HepG2 (cell line): ENCODE measurements around the gene EXOC6B. TPM values are rescaled to one million over a fixed set of nuclear protein-coding genes. Genes with fewer than 3 reads are reported as not detected.

Source experiments
- CEBPB ChIP-seq: IDR thresholded peaks from 2 replicates; pipeline ENCODE4 v1.6.1; 2011; ENCODE audit warnings: low read depth, low read length, improper control_type of control experiment, borderline replicate concordance
- CREM ChIP-seq, 2 experiments: sonication (generic) in 1 of 2; formaldehyde crosslinking in 1 of 2; IDR thresholded peaks; 2 replicates each; pipeline versions ENCODE4 v1.4.0 to v1.6.1; 2016 to 2020; ENCODE audit warnings: antibody characterized with exemption in 1 of 2, mild to moderate bottlenecking in 1 of 2, missing genetic modification reagents in 1 of 2
- JUNB ChIP-seq: sonication (generic); formaldehyde crosslinking; IDR thresholded peaks from 2 replicates; pipeline ENCODE4 v1.8.0; 2022; ENCODE audit warnings: missing genetic modification reagents, mild to moderate bottlenecking, borderline replicate concordance
- KLF12 ChIP-seq: sonication (generic); formaldehyde crosslinking; IDR thresholded peaks from 2 replicates; pipeline ENCODE4 v1.4.0; 2020; ENCODE audit warnings: missing genetic modification reagents, borderline replicate concordance
- MBD4 ChIP-seq: IDR thresholded peaks from 2 replicates; pipeline ENCODE4 v1.6.1; 2012; ENCODE audit warnings: low read length, inconsistent platforms, borderline replicate concordance
- NFIB ChIP-seq: sonication (generic); formaldehyde crosslinking; IDR thresholded peaks from 2 replicates; pipeline ENCODE4 v1.9.0; 2021; ENCODE audit warnings: missing genetic modification reagents, mild to moderate bottlenecking, borderline replicate concordance
- PITX1 ChIP-seq: sonication (generic); formaldehyde crosslinking; IDR thresholded peaks from 2 replicates; pipeline ENCODE4 v1.5.1; 2020; ENCODE audit warnings: mild to moderate bottlenecking, missing genetic modification reagents
- PPARG ChIP-seq: conservative IDR thresholded peaks from 2 replicates; pipeline ENCODE4 v1.6.1; 2016; ENCODE audit warnings: missing biosample characterization, missing genetic modification reagents
- SIX4 ChIP-seq: sonication (generic); formaldehyde crosslinking; IDR thresholded peaks from 2 replicates; pipeline ENCODE4 v1.4.0; 2020; ENCODE audit warnings: missing genetic modification reagents
- ZBTB1 ChIP-seq: sonication (generic); formaldehyde crosslinking; IDR thresholded peaks from 2 replicates; pipeline ENCODE4 v1.4.0; 2020; ENCODE audit warnings: missing genetic modification reagents, borderline replicate concordance
- ZC3H4 ChIP-seq: sonication (generic); formaldehyde crosslinking; IDR thresholded peaks from 2 replicates; pipeline ENCODE4 v1.4.0; 2020; ENCODE audit warnings: missing genetic modification reagents, borderline replicate concordance
- ZNF12 ChIP-seq: sonication (generic); formaldehyde crosslinking; IDR thresholded peaks from 2 replicates; pipeline ENCODE4 v1.5.0; 2020; ENCODE audit warnings: missing genetic modification reagents
- ZNF230 ChIP-seq: sonication (generic); formaldehyde crosslinking; IDR thresholded peaks from 2 replicates; pipeline ENCODE4 v1.4.0; 2020; ENCODE audit warnings: mild to moderate bottlenecking, missing genetic modification reagents
- ZNF33B ChIP-seq: sonication (generic); formaldehyde crosslinking; IDR thresholded peaks from 2 replicates; pipeline ENCODE4 v1.5.1; 2020; ENCODE audit warnings: mild to moderate bottlenecking, missing genetic modification reagents
- ZNF446 ChIP-seq: sonication (generic); formaldehyde crosslinking; IDR thresholded peaks from 2 replicates; pipeline ENCODE4 v1.5.0; 2020; ENCODE audit warnings: mild to moderate bottlenecking, missing genetic modification reagents
- ZNF484 ChIP-seq: sonication (generic); formaldehyde crosslinking; IDR thresholded peaks from 2 replicates; pipeline ENCODE4 v1.5.1; 2020; ENCODE audit warnings: mild to moderate bottlenecking, low read depth, missing genetic modification reagents, borderline replicate concordance
- ZNF558 ChIP-seq: sonication (generic); formaldehyde crosslinking; IDR thresholded peaks from 2 replicates; pipeline ENCODE4 v1.9.0; 2022; ENCODE audit warnings: mild to moderate bottlenecking, missing genetic modification reagents, borderline replicate concordance
- ZSCAN9 ChIP-seq: IDR thresholded peaks from 2 replicates; pipeline ENCODE4 v1.6.1; 2016; ENCODE audit warnings: borderline replicate concordance
- polyA plus RNA-seq, 8 experiments: library from polyadenylated mRNA; depleted of rRNA in 3 of 8; stranded (reverse) in 7 of 8; unstranded in 1 of 8; fragments of >200 nt; fragmentation: Illumina TruSeq in 4 of 8; extraction: Trizol in 4 of 8; gene quantifications; 2 replicates each; pipeline versions ENCODE4 v1.2.1 to v1.2.3, GENCODE V29; 2011 to 2016; ENCODE audit warnings: low read depth in 4 of 8, missing spikeins in 1 of 8, mixed read lengths in 1 of 8; ENCODE audit not compliant: insufficient read depth in 1 of 8
- total RNA-seq, 5 experiments: library from RNA; depleted of rRNA; stranded (reverse); fragments of >200 nt; fragmentation: Illumina TruSeq; extraction: Trizol; gene quantifications; 2 replicates each; pipeline ENCODE4 v1.2.3, GENCODE V29; 2016; ENCODE audit warnings: low read depth in 1 of 5
- TF ChIP-seq, protein P1 (sequence below): sonication (generic); formaldehyde crosslinking; IDR thresholded peaks from 2 replicates; pipeline ENCODE4 v1.5.1; 2020; ENCODE audit warnings: mild to moderate bottlenecking, missing genetic modification reagents, moderate library complexity
- TF ChIP-seq, protein P2 (sequence below): sonication (generic); formaldehyde crosslinking; IDR thresholded peaks from 2 replicates; pipeline ENCODE4 v1.4.0; 2020; ENCODE audit warnings: missing genetic modification reagents, borderline replicate concordance
- TF ChIP-seq, protein P3 (sequence below): sonication (generic); formaldehyde crosslinking; IDR thresholded peaks from 2 replicates; pipeline ENCODE4 v1.5.1; 2020; ENCODE audit warnings: mild to moderate bottlenecking, moderate library complexity, missing genetic modification reagents
- TF ChIP-seq, protein P4 (sequence below): sonication (generic); formaldehyde crosslinking; IDR thresholded peaks from 2 replicates; pipeline ENCODE4 v1.5.0; 2020; ENCODE audit warnings: mild to moderate bottlenecking, missing genetic modification reagents

The EXOC6B gene
- total and polyA plus RNA-seq, 2 of the 13 experiments (the other 11 are each of a cell fraction or from before 2014, with no cell fraction given), result 9.1 to 15.9 TPM

DNA sequence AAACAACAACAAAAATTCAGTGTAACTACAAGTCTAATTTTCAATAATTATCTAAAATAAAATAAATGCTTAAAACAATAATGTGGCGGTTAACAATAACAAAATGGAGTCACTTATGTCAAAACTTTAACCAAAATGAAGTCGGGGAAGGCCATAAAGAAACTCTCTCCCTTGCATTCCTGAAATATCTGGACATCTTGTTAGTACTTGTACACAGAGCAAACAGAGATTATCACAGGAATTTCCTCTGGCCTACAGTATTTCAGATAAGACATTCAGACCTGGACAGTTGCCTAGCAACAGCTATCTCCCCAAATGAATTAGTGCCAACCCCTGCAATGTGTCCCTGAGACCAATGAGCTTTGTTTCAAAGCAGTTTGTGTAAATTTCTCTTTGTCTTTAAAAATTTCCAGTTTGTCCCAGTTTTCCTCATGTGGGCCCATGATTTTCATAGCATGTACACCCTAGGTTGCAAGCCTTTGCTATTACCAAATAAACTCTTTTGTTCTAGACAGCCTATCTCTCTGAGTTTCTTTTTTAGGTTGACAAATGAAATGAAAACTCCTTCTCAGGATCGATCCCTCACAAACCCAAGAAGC is 68.6 kb downstream of the EXOC6B start (continued):
- TF ChIP-seq JUNB (CRISPR knock-in tag), result no peak
- no peak for TF ChIP-seq ZSCAN9 (CRISPR knock-in tag)
- TF ChIP-seq SIX4 (CRISPR knock-in tag), result 0 out of 2 replicates have a peak, but pooled peaks have one; percentile 28
- no peak for TF ChIP-seq CEBPB
- TF ChIP-seq ZNF446 (CRISPR knock-in tag), result no peak
- no peak for TF ChIP-seq ZNF484 (CRISPR knock-in tag)
- TF ChIP-seq KLF12 (CRISPR knock-in tag), result no peak
- no peak for TF ChIP-seq NFIB (CRISPR knock-in tag)
- TF ChIP-seq ZBTB1, result no peak
- peak; percentile 97 for TF ChIP-seq PITX1 (CRISPR knock-in tag)
- TF ChIP-seq, protein P1, sequence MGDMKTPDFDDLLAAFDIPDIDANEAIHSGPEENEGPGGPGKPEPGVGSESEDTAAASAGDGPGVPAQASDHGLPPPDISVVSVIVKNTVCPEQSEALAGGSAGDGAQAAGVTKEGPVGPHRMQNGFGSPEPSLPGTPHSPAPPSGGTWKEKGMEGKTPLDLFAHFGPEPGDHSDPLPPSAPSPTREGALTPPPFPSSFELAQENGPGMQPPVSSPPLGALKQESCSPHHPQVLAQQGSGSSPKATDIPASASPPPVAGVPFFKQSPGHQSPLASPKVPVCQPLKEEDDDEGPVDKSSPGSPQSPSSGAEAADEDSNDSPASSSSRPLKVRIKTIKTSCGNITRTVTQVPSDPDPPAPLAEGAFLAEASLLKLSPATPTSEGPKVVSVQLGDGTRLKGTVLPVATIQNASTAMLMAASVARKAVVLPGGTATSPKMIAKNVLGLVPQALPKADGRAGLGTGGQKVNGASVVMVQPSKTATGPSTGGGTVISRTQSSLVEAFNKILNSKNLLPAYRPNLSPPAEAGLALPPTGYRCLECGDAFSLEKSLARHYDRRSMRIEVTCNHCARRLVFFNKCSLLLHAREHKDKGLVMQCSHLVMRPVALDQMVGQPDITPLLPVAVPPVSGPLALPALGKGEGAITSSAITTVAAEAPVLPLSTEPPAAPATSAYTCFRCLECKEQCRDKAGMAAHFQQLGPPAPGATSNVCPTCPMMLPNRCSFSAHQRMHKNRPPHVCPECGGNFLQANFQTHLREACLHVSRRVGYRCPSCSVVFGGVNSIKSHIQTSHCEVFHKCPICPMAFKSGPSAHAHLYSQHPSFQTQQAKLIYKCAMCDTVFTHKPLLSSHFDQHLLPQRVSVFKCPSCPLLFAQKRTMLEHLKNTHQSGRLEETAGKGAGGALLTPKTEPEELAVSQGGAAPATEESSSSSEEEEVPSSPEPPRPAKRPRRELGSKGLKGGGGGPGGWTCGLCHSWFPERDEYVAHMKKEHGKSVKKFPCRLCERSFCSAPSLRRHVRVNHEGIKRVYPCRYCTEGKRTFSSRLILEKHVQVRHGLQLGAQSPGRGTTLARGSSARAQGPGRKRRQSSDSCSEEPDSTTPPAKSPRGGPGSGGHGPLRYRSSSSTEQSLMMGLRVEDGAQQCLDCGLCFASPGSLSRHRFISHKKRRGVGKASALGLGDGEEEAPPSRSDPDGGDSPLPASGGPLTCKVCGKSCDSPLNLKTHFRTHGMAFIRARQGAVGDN, result 0 out of 2 replicates have a peak, but pooled peaks have one; percentile 10
- peak; percentile 72; the same call in 1 of the 2 replicates for TF ChIP-seq MBD4
- TF ChIP-seq ZC3H4 (CRISPR knock-in tag), result no peak
- TF ChIP-seq ZNF33B, result no peak
- peak; percentile 65; the same call in 1 of the 2 replicates for TF ChIP-seq ZNF12
- no peak for TF ChIP-seq ZNF230 (CRISPR knock-in tag)
- peak; percentile 89 for TF ChIP-seq PPARG (CRISPR knock-in tag)
- TF ChIP-seq, protein P2, sequence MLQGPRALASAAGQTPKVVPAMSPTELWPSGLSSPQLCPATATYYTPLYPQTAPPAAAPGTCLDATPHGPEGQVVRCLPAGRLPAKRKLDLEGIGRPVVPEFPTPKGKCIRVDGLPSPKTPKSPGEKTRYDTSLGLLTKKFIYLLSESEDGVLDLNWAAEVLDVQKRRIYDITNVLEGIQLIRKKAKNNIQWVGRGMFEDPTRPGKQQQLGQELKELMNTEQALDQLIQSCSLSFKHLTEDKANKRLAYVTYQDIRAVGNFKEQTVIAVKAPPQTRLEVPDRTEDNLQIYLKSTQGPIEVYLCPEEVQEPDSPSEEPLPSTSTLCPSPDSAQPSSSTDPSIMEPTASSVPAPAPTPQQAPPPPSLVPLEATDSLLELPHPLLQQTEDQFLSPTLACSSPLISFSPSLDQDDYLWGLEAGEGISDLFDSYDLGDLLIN (CRISPR knock-in tag), result no peak
- peak; percentile 72; the same call in 1 of the 2 replicates for TF ChIP-seq CREM (IDR thresholded peaks at IDR 0.05)
- no peak for TF ChIP-seq CREM (CRISPR knock-in tag; IDR thresholded peaks at IDR 0.05)
- no peak for TF ChIP-seq ZNF558
- TF ChIP-seq, protein P3, sequence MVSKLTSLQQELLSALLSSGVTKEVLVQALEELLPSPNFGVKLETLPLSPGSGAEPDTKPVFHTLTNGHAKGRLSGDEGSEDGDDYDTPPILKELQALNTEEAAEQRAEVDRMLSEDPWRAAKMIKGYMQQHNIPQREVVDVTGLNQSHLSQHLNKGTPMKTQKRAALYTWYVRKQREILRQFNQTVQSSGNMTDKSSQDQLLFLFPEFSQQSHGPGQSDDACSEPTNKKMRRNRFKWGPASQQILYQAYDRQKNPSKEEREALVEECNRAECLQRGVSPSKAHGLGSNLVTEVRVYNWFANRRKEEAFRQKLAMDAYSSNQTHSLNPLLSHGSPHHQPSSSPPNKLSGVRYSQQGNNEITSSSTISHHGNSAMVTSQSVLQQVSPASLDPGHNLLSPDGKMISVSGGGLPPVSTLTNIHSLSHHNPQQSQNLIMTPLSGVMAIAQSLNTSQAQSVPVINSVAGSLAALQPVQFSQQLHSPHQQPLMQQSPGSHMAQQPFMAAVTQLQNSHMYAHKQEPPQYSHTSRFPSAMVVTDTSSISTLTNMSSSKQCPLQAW (CRISPR knock-in tag), result no peak
- TF ChIP-seq, protein P4, sequence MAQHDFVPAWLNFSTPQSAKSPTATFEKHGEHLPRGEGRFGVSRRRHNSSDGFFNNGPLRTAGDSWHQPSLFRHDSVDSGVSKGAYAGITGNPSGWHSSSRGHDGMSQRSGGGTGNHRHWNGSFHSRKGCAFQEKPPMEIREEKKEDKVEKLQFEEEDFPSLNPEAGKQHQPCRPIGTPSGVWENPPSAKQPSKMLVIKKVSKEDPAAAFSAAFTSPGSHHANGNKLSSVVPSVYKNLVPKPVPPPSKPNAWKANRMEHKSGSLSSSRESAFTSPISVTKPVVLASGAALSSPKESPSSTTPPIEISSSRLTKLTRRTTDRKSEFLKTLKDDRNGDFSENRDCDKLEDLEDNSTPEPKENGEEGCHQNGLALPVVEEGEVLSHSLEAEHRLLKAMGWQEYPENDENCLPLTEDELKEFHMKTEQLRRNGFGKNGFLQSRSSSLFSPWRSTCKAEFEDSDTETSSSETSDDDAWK (CRISPR knock-in tag), result no peak
